Tibial artery (tissue), 4 donors: Measurements from ENCODE around the gene OR2F1.
A peak's percentile ranks its signal among the peaks of the same experiment; 100 is the strongest.

Experiments
- DNase-seq, 2 donors: peaks; one replicate each; pipeline ENCODE4 v3.0.0-alpha.2; 2019
- H3K27ac ChIP-seq, 2 donors: fragments of 200-600 bp; sonication (generic) in 1 of 2; 1 replicate in 1 of 2; 2 replicates in 1 of 2; pipeline ENCODE4 v1.5.1; 2018 to 2019; ENCODE audit warnings: mild to moderate bottlenecking in 1 of 2
- H3K27me3 ChIP-seq, 2 donors: fragments of 200-600 bp; sonication (generic) in 1 of 2; one replicate each; pipeline versions ENCODE4 v1.5.1 to v1.6.0; 2016 to 2019
- H3K36me3 ChIP-seq, 3 donors: fragments of 200-600 bp; sonication (generic) in 2 of 3; one replicate each; pipeline ENCODE4 v1.5.1; 2016 to 2019; ENCODE audit warnings: mild to moderate bottlenecking in 2 of 3
- H3K4me1 ChIP-seq, 4 donors: fragments of 200-600 bp; sonication (generic) in 2 of 4; 1 replicate in 3 of 4; 2 replicates in 1 of 4; pipeline ENCODE4 v1.5.1; 2016 to 2019
- H3K4me3 ChIP-seq, 2 donors: fragments of 200-600 bp; sonication (generic) in 1 of 2; 1 replicate in 1 of 2; 2 replicates in 1 of 2; pipeline ENCODE4 v1.5.1; 2018 to 2019; ENCODE audit warnings: mild to moderate bottlenecking in 2 of 2
- H3K9me3 ChIP-seq, 3 donors: fragments of 200-600 bp; sonication (generic) in 1 of 3; one replicate each; pipeline ENCODE4 v1.5.1; 2016 to 2019
- intact Hi-C: fragments of 100-400 bp; cut with DNase I; formaldehyde crosslinking; loops from one replicate; pipeline ENCODE4 v1.15.0; 2023; ENCODE audit warnings: low total_unique reads
- TF ChIP-seq, protein P1 (sequence below), 2 experiments: fragments of 200-600 bp in 1 of 2; fragments of 450-650 bp in 1 of 2; IDR thresholded peaks; one replicate each; pipeline ENCODE4 v1.5.1; 2017 to 2019; ENCODE audit warnings: antibody characterized with exemption in 2 of 2, mild to moderate bottlenecking in 1 of 2, moderate library complexity in 1 of 2

The OR2F1 gene

DNA sequence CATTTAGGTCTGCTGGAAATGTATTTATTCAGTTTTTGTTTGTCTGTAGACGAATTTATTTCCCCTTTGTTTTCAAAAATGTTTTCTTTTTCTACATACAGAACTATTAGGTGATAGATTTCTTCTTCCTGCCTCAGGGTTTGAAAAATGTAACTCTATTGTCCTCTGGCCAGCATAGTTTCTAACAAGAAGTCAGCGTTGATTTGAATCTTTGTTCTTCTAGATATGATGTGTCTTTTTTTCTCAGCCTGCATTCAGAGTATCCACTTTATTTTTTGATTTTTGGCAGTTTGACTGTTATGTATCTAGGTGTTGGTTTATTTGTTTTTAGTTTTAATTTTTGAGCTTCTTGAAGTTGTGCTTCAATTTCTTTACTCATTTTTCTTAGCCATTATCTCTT, 7.5 kb upstream of the OR2F1 start:
- H3K27me3 ChIP-seq, result no peaks in the 10 kb centered on the region
- TF ChIP-seq, protein P1, sequence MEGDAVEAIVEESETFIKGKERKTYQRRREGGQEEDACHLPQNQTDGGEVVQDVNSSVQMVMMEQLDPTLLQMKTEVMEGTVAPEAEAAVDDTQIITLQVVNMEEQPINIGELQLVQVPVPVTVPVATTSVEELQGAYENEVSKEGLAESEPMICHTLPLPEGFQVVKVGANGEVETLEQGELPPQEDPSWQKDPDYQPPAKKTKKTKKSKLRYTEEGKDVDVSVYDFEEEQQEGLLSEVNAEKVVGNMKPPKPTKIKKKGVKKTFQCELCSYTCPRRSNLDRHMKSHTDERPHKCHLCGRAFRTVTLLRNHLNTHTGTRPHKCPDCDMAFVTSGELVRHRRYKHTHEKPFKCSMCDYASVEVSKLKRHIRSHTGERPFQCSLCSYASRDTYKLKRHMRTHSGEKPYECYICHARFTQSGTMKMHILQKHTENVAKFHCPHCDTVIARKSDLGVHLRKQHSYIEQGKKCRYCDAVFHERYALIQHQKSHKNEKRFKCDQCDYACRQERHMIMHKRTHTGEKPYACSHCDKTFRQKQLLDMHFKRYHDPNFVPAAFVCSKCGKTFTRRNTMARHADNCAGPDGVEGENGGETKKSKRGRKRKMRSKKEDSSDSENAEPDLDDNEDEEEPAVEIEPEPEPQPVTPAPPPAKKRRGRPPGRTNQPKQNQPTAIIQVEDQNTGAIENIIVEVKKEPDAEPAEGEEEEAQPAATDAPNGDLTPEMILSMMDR (IDR thresholded peaks at IDR 0.05), result no peak
- H3K27ac ChIP-seq, result no peak overlapping the region
- no peak overlapping the region for H3K4me3 ChIP-seq
- no peaks in the 10 kb centered on the region for H3K9me3 ChIP-seq
- no peak for DNase-seq
- intact Hi-C loops, result no loop called here
- no peaks in the 10 kb centered on the region for H3K36me3 ChIP-seq
- H3K4me1 ChIP-seq, result no peaks in the 10 kb centered on the region

DNA sequence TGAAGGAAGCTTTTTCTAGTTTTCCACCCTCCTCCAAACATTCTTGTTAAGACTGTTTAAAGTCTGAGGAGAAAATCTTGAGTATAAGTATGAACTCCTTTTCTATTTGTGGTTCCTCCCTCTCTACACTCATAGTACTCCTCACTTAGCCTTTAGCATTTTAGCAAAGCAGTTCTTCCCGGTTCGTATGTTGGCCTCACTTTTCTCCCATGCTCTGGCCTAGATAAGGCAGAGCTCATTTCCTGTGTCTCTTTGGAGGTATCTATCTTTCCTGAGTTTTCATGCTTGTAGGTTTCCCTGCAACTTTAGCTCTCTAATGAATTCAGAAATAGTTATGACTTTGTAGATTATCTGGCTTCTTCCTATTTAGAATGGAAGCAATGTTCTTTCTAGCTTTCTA, 5.9 kb upstream of the OR2F1 start:
- no peak overlapping the region for H3K27ac ChIP-seq
- DNase-seq, result no peak
- H3K27me3 ChIP-seq, result no peaks in the 10 kb centered on the region
- intact Hi-C loops, result no loop called here
- no peak overlapping the region for H3K4me3 ChIP-seq
- peaks cover 0 to 10% (median 0%) of the 10 kb centered on the region in 4 donors for H3K4me1 ChIP-seq
- H3K9me3 ChIP-seq, result no peaks in the 10 kb centered on the region
- H3K36me3 ChIP-seq, result no peaks in the 10 kb centered on the region
- TF ChIP-seq, protein P1 (IDR thresholded peaks at IDR 0.05), result no peak

GRCh38 chr7:143953421-143953820, 1.2 kb upstream of the OR2F1 start:
- intact Hi-C loops, result no loop called here
- Histone ChIP-seq H3K9me3 (no peaks in the 10 kb centered on the region), H3K4me1 (peaks cover 0 to 17% (median 0%) of the 10 kb centered on the region in 4 donors), H3K36me3 (no peaks in the 10 kb centered on the region), H3K4me3 (no peak overlapping the region), H3K27me3 (no peaks in the 10 kb centered on the region), H3K27ac (peak overlapping the region in 1 of 2 donors; percentile 2)
- no peak for DNase-seq
- TF ChIP-seq, protein P1 (IDR thresholded peaks at IDR 0.05), result no peak

- DNase-seq, result no peak
- Histone ChIP-seq H3K27me3 (no peaks in the 10 kb centered on the region), H3K4me3 (no peak overlapping the region), H3K4me1 (peaks cover 0 to 17% (median 0%) of the 10 kb centered on the region in 4 donors), H3K9me3 (no peaks in the 10 kb centered on the region), H3K36me3 (no peaks in the 10 kb centered on the region), H3K27ac (peak overlapping the region; percentile 2 to 11)
- intact Hi-C loops, result no loop called here
- TF ChIP-seq, protein P1 (IDR thresholded peaks at IDR 0.05), result no peak
These were observed 509 bp upstream of the OR2F1 start for GRCh38 chr7:143954135-143954534.

- no peak for DNase-seq
- Histone ChIP-seq H3K4me3 (no peak overlapping the region), H3K27ac (no peak overlapping the region), H3K9me3 (no peaks in the 10 kb centered on the region), H3K4me1 (peaks cover 0 to 6% (median 0%) of the 10 kb centered on the region in 4 donors), H3K27me3 (no peaks in the 10 kb centered on the region), H3K36me3 (no peaks in the 10 kb centered on the region)
- intact Hi-C loops, result no loop called here
- TF ChIP-seq, protein P1 (IDR thresholded peaks at IDR 0.05), result no peak
These were observed 4.1 kb downstream of the OR2F1 start for GRCh38 chr7:143958781-143959180.
